Right lobe of liver (tissue), 4 donors: ENCODE results near the gene SH3RF2.

Source experiments
- POLR2A ChIP-seq: fragments of 450-650 bp; IDR thresholded peaks from one replicate; pipeline ENCODE4 v1.6.1; 2017; ENCODE audit warnings: antibody characterized with exemption, mild to moderate bottlenecking
- TF ChIP-seq, protein P1 (sequence below), 4 donors: fragments of 200-600 bp in 3 of 4; fragments of 450-650 bp in 1 of 4; IDR thresholded peaks; one replicate each; pipeline versions ENCODE4 v1.5.1 to v1.8.0; 2016 to 2022; ENCODE audit warnings: antibody characterized with exemption in 4 of 4, mild to moderate bottlenecking in 2 of 4
- donor health status: DM: no; HTN: no; CAD: no.
- donor health status: DM: no; HTN: no; CAD: no.
- donor health status: DM: no; HTN: yes; CAD: no.

DNA sequence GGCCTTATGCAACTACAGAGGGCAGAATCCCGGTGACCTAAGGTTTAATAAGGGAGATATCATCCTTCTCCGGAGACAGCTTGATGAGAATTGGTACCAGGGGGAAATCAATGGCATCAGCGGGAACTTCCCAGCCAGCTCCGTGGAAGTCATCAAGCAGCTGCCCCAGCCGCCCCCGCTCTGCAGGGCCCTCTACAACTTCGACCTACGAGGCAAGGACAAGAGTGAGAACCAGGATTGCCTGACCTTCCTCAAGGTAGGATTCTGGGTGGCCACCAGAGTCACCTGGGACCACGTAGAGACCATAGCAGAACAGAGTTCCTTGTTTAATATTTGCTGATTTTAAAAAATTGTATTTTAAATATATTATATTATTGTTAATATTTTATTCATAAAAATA is 63.7 kb downstream of the SH3RF2 start:
- TF ChIP-seq, protein P1, sequence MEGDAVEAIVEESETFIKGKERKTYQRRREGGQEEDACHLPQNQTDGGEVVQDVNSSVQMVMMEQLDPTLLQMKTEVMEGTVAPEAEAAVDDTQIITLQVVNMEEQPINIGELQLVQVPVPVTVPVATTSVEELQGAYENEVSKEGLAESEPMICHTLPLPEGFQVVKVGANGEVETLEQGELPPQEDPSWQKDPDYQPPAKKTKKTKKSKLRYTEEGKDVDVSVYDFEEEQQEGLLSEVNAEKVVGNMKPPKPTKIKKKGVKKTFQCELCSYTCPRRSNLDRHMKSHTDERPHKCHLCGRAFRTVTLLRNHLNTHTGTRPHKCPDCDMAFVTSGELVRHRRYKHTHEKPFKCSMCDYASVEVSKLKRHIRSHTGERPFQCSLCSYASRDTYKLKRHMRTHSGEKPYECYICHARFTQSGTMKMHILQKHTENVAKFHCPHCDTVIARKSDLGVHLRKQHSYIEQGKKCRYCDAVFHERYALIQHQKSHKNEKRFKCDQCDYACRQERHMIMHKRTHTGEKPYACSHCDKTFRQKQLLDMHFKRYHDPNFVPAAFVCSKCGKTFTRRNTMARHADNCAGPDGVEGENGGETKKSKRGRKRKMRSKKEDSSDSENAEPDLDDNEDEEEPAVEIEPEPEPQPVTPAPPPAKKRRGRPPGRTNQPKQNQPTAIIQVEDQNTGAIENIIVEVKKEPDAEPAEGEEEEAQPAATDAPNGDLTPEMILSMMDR (IDR thresholded peaks at IDR 0.05) = no peak
- no peak for TF ChIP-seq POLR2A
